DMS53 treated with DMSO at 0.1 percent for 48 hours (cell line): ENCODE results near the gene CDH4.

Experiments used
- DNase-seq: peaks from one replicate; lab custom pipeline; 2025; ENCODE audit not compliant: unreplicated experiment; lab: John Stamatoyannopoulos, UW

CDH4 gene

GRCh38 chr20:61620174-61620573 lies 368.1 kb downstream of the CDH4 start:
- no peak for DNase-seq

- no peak for DNase-seq
Observed at GRCh38 chr20:61621035-61621730, 369.1 kb downstream of the CDH4 start.

- no peak for DNase-seq
Observed at GRCh38 chr20:61621852-61622251, 369.8 kb downstream of the CDH4 start.

- no peak for DNase-seq
Observed at GRCh38 chr20:61623451-61623850, 371.4 kb downstream of the CDH4 start.

- DNase-seq = no peak
Observed at GRCh38 chr20:61625246-61625645, 373.2 kb downstream of the CDH4 start.

- DNase-seq = no peak
Observed at GRCh38 chr20:61626412-61626811, 374.4 kb downstream of the CDH4 start.

- DNase-seq = no peak
Observed at GRCh38 chr20:61627791-61628415, 375.8 kb downstream of the CDH4 start.

GRCh38 chr20:61628480-61628879 lies 376.4 kb downstream of the CDH4 start:
- no peak for DNase-seq

- no peak for DNase-seq
Observed at GRCh38 chr20:61628901-61629601, 377.0 kb downstream of the CDH4 start.

- DNase-seq = no peak
Observed at GRCh38 chr20:61629602-61630390, 377.7 kb downstream of the CDH4 start.

GRCh38 chr20:61630391-61630650 lies 378.3 kb downstream of the CDH4 start:
- DNase-seq = no peak

- DNase-seq = no peak
Observed at GRCh38 chr20:61630816-61631215, 378.8 kb downstream of the CDH4 start.

- no peak for DNase-seq
Observed at GRCh38 chr20:61631751-61632150, 379.7 kb downstream of the CDH4 start.

- no peak for DNase-seq
Observed at GRCh38 chr20:61633004-61633403, 380.9 kb downstream of the CDH4 start.

- DNase-seq = no peak
Observed at GRCh38 chr20:61634376-61635145, 382.5 kb downstream of the CDH4 start.

GRCh38 chr20:61635721-61636455 lies 383.8 kb downstream of the CDH4 start:
- DNase-seq = no peak

GRCh38 chr20:61636531-61637116 lies 384.6 kb downstream of the CDH4 start:
- DNase-seq = no peak

- DNase-seq = no peak
Observed at GRCh38 chr20:61638802-61639585, 386.9 kb downstream of the CDH4 start.
